ENCODE results near the gene COL23A1.

Gene COL23A1

GRCh38 chr5:178367736-178368120 lies 222.5 kb downstream of the COL23A1 start:
- no peak for DNase-seq (ENCODE audit: low read depth)
- H3K4me3 ChIP-seq (ENCODE audit: low read length) = no peak overlapping the region
- TF ChIP-seq CTCF (conservative IDR thresholded peaks at IDR 0.05; ENCODE audit: low read depth, low read length) = no peak

- no peak for DNase-seq (ENCODE audit: low read depth)
- H3K4me3 ChIP-seq (ENCODE audit: low read length) = no peak overlapping the region
- no peak for TF ChIP-seq CTCF (conservative IDR thresholded peaks at IDR 0.05; ENCODE audit: low read depth, low read length)
Measured at GRCh38 chr5:178366998-178367735, 223.0 kb downstream of the COL23A1 start.

DNA sequence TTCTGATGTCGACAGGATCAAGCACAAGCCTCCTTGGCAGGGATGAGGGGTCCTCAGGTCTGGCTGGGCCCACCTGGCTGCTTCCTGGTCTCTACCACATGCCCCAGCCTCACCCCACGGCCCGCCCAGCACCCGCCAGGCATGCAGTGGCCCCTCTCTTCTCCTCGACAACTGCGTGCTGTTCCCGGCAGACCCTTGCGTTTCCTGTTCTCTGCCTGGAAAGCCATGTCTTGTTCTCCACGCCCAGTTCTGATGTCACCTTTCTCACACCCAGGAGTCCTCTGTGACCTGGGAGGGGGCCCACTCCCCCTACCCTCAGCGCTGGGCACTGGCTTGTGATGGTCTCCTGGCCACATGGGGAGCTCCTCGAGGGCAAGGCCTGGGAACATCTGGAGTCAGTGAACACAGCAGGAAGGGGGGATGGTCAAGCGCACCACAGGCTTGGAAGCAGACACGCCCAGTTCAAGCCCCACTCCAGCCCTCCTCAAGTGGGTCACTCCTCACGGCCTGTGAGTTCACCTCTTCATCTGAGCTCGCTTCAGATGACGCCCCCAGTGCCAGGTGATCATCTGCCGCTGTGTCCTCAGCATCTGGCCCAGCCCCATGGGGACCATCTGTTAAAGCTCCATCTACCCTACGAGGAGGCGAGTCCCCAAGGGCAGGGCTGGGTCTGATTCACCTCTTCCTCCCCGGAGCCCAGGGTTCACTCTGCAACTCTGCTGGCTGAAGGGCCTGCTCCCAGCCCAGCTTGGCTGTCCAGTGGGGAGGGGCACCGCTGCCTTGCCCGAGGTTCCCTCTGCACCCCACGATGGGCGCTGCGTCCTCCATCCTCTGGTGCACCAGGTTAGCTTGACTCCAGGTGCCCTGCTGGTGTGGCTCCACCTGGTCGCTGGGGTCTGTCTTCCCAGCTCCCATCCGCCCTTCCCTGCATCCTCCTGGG lies 224.4 kb downstream of the COL23A1 start:
- DNase-seq (ENCODE audit: low read depth) = no peak
- no peak overlapping the region for H3K4me3 ChIP-seq (ENCODE audit: low read length)
- TF ChIP-seq CTCF (conservative IDR thresholded peaks at IDR 0.05; ENCODE audit: low read depth, low read length) = no peak

GRCh38 chr5:178364326-178364675 lies 225.9 kb downstream of the COL23A1 start:
- H3K4me3 ChIP-seq (ENCODE audit: low read length) = no peak overlapping the region
- no peak for DNase-seq (ENCODE audit: low read depth)
- TF ChIP-seq CTCF (conservative IDR thresholded peaks at IDR 0.05; ENCODE audit: low read depth, low read length) = no peak

- H3K4me3 ChIP-seq (ENCODE audit: low read length) = no peak overlapping the region
- TF ChIP-seq CTCF (conservative IDR thresholded peaks at IDR 0.05; ENCODE audit: low read depth, low read length) = no peak
- DNase-seq (ENCODE audit: low read depth) = no peak
Measured at GRCh38 chr5:178363501-178364325, 226.5 kb downstream of the COL23A1 start.

GRCh38 chr5:178361657-178362445 lies 228.3 kb downstream of the COL23A1 start:
- DNase-seq (ENCODE audit: low read depth) = no peak
- H3K4me3 ChIP-seq (ENCODE audit: low read length) = no peak overlapping the region
- no peak for TF ChIP-seq CTCF (conservative IDR thresholded peaks at IDR 0.05; ENCODE audit: low read depth, low read length)
